ENCODE results near the gene WDR17. TPM values are rescaled to one million over a fixed set of nuclear protein-coding genes. Genes with fewer than 3 reads are reported as not detected.

The WDR17 gene
- total RNA-seq, 4 donors from 2014 or later = 1.3 to 4.8 (median 2.0) TPM

GRCh38 chr4:176153124-176153523, 87.5 kb downstream of the WDR17 start:
- no peak for TF ChIP-seq CTCF (IDR thresholded peaks at IDR 0.05; ENCODE audit: low read depth)

GRCh38 chr4:176156656-176157055, 91.0 kb downstream of the WDR17 start:
- TF ChIP-seq CTCF (IDR thresholded peaks at IDR 0.05; ENCODE audit: low read depth) = no peak

GRCh38 chr4:176163041-176163440, 97.4 kb downstream of the WDR17 start:
- no peak for TF ChIP-seq CTCF (IDR thresholded peaks at IDR 0.05; ENCODE audit: low read depth)

- TF ChIP-seq CTCF (IDR thresholded peaks at IDR 0.05; ENCODE audit: low read depth) = no peak
These were observed 119.4 kb downstream of the WDR17 start for GRCh38 chr4:176185051-176185450.

GRCh38 chr4:176186067-176186466, 120.4 kb downstream of the WDR17 start:
- TF ChIP-seq CTCF (IDR thresholded peaks at IDR 0.05; ENCODE audit: low read depth) = no peak

GRCh38 chr4:176186671-176187395, 121.2 kb downstream of the WDR17 start:
- no peak for TF ChIP-seq CTCF (IDR thresholded peaks at IDR 0.05; ENCODE audit: low read depth)

- no peak for TF ChIP-seq CTCF (IDR thresholded peaks at IDR 0.05; ENCODE audit: low read depth)
These were observed 122.0 kb downstream of the WDR17 start for GRCh38 chr4:176187624-176188023.

Data from subcutaneous adipose tissue (tissue), 4 donors.